Activated naive CD8-positive, alpha-beta T cell (primary cell): ENCODE measurements around the gene BACE1-AS.

ENCODE experiments used
- H3K27ac Mint-ChIP-seq: one replicate; pipeline ENCODE4 v1.8.0; 2021; ENCODE audit warnings: mixed read lengths
- H3K27me3 Mint-ChIP-seq: one replicate; pipeline ENCODE4 v1.8.0; 2021; ENCODE audit warnings: mixed read lengths
- H3K36me3 Mint-ChIP-seq: one replicate; pipeline ENCODE4 v1.8.0; 2021; ENCODE audit warnings: mixed read lengths
- H3K4me1 Mint-ChIP-seq: one replicate; pipeline ENCODE4 v1.8.0; 2021; ENCODE audit warnings: low read depth, mixed read lengths
- H3K4me3 Mint-ChIP-seq: one replicate; pipeline ENCODE4 v1.8.0; 2021; ENCODE audit warnings: mild to moderate bottlenecking, mixed read lengths
- H3K9me3 Mint-ChIP-seq: one replicate; pipeline ENCODE4 v1.8.0; 2021; ENCODE audit warnings: low read depth, mixed read lengths

The BACE1-AS gene

DNA sequence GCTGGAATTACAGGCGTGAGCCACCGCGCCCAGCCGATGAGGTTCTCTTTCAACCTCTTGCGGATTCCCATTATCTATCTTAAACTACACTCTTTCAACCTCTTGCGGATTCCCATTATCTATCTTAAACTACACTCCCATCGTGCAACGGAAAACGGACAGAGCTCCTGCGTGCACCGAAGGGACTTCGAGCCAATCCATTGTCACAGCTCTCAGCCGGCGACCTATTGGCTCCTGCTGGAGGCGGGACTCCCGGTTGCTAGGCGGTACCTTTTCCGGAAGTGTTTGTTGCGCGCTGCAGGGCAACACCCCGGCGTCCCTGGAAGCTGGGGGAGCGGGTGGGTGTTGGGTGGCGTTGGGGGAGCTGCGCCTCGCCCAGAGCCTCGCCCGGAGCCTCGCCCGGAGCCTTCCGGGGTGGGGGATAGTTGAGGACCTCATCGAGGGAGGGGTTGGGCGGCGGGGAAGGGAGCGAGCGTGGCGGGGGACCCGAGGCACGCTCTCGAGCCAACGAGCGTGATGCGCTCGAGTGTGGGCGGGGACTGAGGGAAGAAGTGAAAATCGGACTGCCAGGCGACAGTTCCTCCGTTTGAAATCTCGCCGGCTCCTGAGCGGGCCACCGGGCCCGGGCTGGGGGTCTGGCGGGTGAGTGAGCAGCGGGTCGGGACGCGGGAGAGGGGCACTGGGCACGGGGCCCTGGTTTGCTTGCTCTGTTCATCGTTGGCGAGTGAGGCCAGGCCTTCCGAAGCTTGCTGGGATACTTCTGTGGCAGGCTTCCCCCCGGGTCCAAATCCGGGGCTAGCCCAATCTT is 36.6 kb downstream of the BACE1-AS start, which contains the start of gene CEP164:
Gene CEP164 (plus strand): TSS at position 288 of the 808 bp plus-strand sequence. CDS start 10,733 bp downstream, outside the sequence.
- Mint-ChIP-seq H3K4me1 (peaks cover 7% of the 10 kb centered on the region), H3K27ac (no peak within 1 kb of the TSS), H3K4me3 (no peak within 1 kb of the TSS), H3K9me3 (no peaks in the 10 kb centered on the region), H3K27me3 (peaks cover 1% of the 10 kb centered on the region), H3K36me3 (peaks cover 4% of the 10 kb centered on the region)

GRCh38 chr11:117328375-117329010 is 37.3 kb downstream of the BACE1-AS start:
- H3K27ac Mint-ChIP-seq: no peak overlapping the region
- peaks cover 1% of the 10 kb centered on the region for H3K27me3 Mint-ChIP-seq
- no peak overlapping the region for H3K4me3 Mint-ChIP-seq
- H3K36me3 Mint-ChIP-seq: peaks cover 2% of the 10 kb centered on the region
- peaks cover 7% of the 10 kb centered on the region for H3K4me1 Mint-ChIP-seq
- H3K9me3 Mint-ChIP-seq: no peaks in the 10 kb centered on the region

DNA sequence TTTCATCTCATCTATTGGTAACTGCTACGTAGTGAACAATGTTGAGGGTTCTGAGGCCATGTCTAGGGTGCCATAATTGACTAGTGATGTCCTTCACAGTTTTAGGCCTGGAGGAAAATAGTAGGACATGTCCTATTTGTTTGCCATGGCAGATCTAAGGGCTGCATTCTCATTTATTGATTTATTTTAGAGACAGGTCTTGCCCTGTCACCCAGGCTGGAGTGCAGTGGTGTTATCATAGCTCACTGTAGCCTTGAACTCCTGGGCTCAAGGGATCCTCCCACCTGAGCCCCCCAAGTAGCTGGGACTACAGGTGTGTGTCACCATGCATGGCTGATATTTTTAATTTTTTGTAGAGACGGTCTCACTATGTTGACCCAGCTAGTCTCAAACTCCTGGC is 41.7 kb downstream of the BACE1-AS start:
- Mint-ChIP-seq H3K36me3 (peaks cover 2% of the 10 kb centered on the region), H3K4me1 (peaks cover 9% of the 10 kb centered on the region), H3K27ac (no peak overlapping the region)

DNA sequence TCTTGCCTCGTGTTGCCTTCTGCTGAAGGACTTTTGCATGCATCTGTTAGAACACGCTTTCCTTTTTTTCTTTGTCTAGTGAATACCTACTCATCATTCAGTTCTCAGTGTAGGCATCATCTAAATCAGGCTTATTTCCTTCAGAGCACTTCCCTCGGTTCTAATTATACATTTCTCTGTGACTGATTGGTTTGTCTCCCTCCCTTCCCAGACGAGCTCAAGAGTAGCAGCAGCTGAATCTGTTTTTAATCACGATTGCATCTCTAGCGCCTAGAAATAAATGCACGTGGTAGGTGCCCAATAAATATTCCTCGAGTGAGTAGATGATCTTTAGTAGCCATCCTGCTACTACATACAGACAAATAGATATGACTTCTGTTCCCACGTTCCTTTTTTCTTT is 42.8 kb downstream of the BACE1-AS start:
- peaks cover 2% of the 10 kb centered on the region for H3K36me3 Mint-ChIP-seq
- H3K27me3 Mint-ChIP-seq: no peaks in the 10 kb centered on the region
- H3K9me3 Mint-ChIP-seq: no peaks in the 10 kb centered on the region
- no peak overlapping the region for H3K4me3 Mint-ChIP-seq
- H3K4me1 Mint-ChIP-seq: peaks cover 9% of the 10 kb centered on the region
- H3K27ac Mint-ChIP-seq: no peak overlapping the region

More for the DNA sequence above, 41.7 kb downstream of the BACE1-AS start:
- Mint-ChIP-seq H3K9me3 (no peaks in the 10 kb centered on the region), H3K27me3 (no peaks in the 10 kb centered on the region), H3K4me3 (no peak overlapping the region)

DNA sequence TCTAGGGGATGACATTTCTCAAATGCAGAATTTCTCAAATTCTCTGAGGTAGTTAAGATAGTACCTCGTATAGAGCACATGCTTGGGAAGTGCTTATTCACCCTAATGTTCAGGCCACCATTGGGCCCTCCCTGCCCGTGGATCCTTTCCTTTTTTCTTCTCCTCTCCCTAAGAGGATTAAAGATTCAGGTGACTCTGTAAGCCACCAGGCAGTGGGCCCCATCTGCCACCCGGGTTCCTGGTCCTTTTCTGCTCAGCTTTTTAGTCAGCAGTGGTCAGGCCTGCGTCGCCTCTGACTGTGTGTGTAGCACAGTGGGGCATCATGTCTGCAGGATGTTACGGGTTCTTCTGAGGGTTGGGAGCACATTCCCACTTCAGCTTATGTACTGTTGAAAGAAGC is 43.8 kb downstream of the BACE1-AS start:
- Mint-ChIP-seq H3K27ac (no peak overlapping the region), H3K27me3 (no peaks in the 10 kb centered on the region), H3K36me3 (peaks cover 5% of the 10 kb centered on the region), H3K4me3 (no peak overlapping the region), H3K9me3 (no peaks in the 10 kb centered on the region), H3K4me1 (peaks cover 7% of the 10 kb centered on the region)

DNA sequence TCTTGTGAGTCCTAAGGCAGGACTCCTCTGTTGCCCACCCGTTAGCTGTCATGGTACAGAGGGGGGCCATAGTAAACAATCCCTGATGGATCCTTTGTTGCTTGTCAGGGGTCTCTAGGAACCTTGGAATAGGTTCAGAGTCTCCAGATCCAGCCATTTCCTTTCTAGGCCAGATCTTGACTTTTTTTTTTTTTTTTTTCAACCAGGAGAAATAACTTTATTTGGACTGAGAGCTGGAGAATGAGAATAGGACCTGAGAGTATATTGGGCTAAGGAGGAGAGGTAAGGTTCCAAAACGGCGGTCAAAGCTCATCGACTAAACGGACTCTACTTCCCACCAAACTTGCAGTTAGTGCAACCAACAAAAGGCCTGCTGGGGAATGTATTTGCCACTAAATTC is 44.3 kb downstream of the BACE1-AS start:
- peaks cover 4% of the 10 kb centered on the region for H3K4me1 Mint-ChIP-seq
- H3K36me3 Mint-ChIP-seq: peaks cover 5% of the 10 kb centered on the region
- H3K27ac Mint-ChIP-seq: peak overlapping the region; percentile 8
- H3K9me3 Mint-ChIP-seq: no peaks in the 10 kb centered on the region
- H3K27me3 Mint-ChIP-seq: no peaks in the 10 kb centered on the region
- no peak overlapping the region for H3K4me3 Mint-ChIP-seq

DNA sequence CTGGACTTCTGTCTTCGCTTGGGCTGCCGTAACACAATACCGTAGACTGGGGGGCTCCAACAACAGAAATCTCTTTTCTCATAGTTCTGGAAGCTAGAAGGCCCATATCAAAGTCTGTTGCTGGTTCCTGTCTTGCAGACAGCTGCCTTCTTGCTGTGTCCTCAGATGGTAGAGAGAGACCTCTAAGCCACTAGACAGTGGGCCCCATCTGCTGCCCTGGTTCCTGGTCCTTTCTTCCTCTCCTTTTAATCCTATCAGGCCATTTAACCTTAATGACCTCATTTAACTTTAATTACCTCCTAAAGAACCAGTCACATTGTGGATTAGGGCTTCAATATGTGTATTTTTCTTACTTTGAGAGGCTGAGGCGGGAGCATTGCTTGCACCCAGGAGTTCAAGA is 45.9 kb downstream of the BACE1-AS start:
- Mint-ChIP-seq H3K9me3 (no peaks in the 10 kb centered on the region), H3K27me3 (no peaks in the 10 kb centered on the region), H3K27ac (no peak overlapping the region), H3K36me3 (peaks cover 8% of the 10 kb centered on the region), H3K4me3 (no peak overlapping the region), H3K4me1 (peaks cover 3% of the 10 kb centered on the region)
